Measurements from ENCODE around the gene SLIT3.

- no peak for TF ChIP-seq CTCF (conservative IDR thresholded peaks at IDR 0.05; ENCODE audit: low read depth in 2 of 2)
- TF ChIP-seq STAT1 (IDR thresholded peaks at IDR 0.05; ENCODE audit: unreplicated experiment) = no peak
- TF ChIP-seq REST (IDR thresholded peaks at IDR 0.05; ENCODE audit: unreplicated experiment) = no peak
- no peak for TF ChIP-seq CREB1 (CRISPR knock-in tag; IDR thresholded peaks at IDR 0.05; ENCODE audit: low read depth)
These were observed 416.9 kb downstream of the SLIT3 start for GRCh38 chr5:168883991-168884390.

Measured in GM23338 (cell line).